SU-DHL-6 (cell line): ENCODE measurements around the gene CD96.

Source experiments
- EZH2phosphoT487 ChIP-seq: fragments of 200-600 bp; sonication (generic), shearing (Covaris generic); conservative IDR thresholded peaks from 2 replicates; pipeline ENCODE4 v1.6.1; 2018; ENCODE audit warnings: mild to moderate bottlenecking, antibody characterized with exemption, low read length, moderate library complexity, mixed read lengths
- TF ChIP-seq, protein P1 (sequence below): fragments of 200-600 bp; sonication (generic); IDR thresholded peaks from one replicate; pipeline ENCODE4 v1.5.1; 2017; ENCODE audit warnings: antibody characterized with exemption, mild to moderate bottlenecking, low read length, moderate library complexity; ENCODE audit not compliant: insufficient read depth, poor library complexity, severe bottlenecking

DNA sequence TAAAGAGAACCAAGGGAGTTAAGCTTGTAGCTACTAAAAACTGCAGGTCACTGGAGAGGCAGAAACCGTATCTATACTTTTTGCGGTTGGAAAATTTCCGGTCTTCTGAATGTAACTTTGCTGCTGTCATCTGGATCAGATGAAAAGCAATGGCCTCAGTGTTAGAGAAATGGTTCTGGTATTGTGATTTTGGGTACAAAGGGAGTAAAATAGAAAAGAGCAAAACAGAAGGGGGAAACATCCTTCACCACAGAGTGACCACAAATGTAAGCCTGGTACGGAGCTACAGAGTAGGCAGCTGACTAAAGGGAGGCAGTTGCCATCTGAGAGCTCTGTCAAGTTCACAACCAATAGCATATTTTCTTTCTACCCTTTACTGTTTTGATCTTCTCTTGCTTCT lies 5.6 kb downstream of the CD96 start:
- TF ChIP-seq, protein P1, sequence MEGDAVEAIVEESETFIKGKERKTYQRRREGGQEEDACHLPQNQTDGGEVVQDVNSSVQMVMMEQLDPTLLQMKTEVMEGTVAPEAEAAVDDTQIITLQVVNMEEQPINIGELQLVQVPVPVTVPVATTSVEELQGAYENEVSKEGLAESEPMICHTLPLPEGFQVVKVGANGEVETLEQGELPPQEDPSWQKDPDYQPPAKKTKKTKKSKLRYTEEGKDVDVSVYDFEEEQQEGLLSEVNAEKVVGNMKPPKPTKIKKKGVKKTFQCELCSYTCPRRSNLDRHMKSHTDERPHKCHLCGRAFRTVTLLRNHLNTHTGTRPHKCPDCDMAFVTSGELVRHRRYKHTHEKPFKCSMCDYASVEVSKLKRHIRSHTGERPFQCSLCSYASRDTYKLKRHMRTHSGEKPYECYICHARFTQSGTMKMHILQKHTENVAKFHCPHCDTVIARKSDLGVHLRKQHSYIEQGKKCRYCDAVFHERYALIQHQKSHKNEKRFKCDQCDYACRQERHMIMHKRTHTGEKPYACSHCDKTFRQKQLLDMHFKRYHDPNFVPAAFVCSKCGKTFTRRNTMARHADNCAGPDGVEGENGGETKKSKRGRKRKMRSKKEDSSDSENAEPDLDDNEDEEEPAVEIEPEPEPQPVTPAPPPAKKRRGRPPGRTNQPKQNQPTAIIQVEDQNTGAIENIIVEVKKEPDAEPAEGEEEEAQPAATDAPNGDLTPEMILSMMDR, result no peak
- no peak for TF ChIP-seq EZH2phosphoT487
